Measurements from ENCODE around the gene SPCS2.

- TF ChIP-seq TARDBP (IDR thresholded peaks at IDR 0.05) (no peak), LEF1 (IDR thresholded peaks at IDR 0.05; ENCODE audit: borderline replicate concordance) (no peak), ZNF384 (IDR thresholded peaks at IDR 0.05) (no peak), FOXM1 (IDR thresholded peaks at IDR 0.05; ENCODE audit: borderline replicate concordance) (no peak), SUZ12 (IDR thresholded peaks at IDR 0.05) (no peak), L3MBTL2 (conservative IDR thresholded peaks at IDR 0.05) (no peak), SP1 (IDR thresholded peaks at IDR 0.05) (no peak), NFRKB (IDR thresholded peaks at IDR 0.05) (no peak), FOXK2 (IDR thresholded peaks at IDR 0.05) (no peak), ARNT (IDR thresholded peaks at IDR 0.05) (no peak), HDGF (IDR thresholded peaks at IDR 0.05; ENCODE audit: borderline replicate concordance) (no peak), PKNOX1 (IDR thresholded peaks at IDR 0.05) (no peak), CTBP1 (IDR thresholded peaks at IDR 0.05; ENCODE audit: borderline replicate concordance) (no peak), ELF4 (IDR thresholded peaks at IDR 0.05) (no peak)
Measured at GRCh38 chr11:74923125-74923524, 25.9 kb upstream of the SPCS2 start.

Measured in HEK293T (cell line).